Gastroesophageal sphincter (tissue), 3 donors: ENCODE measurements around the gene CREBBP.

ENCODE experiments used
- CTCF ChIP-seq, 4 experiments: fragments of 200-600 bp in 2 of 4; fragments of 450-650 bp in 2 of 4; sonication (generic) in 1 of 4; IDR thresholded peaks; one replicate each; pipeline ENCODE4 v1.5.1; 2017 to 2019; ENCODE audit warnings: antibody characterized with exemption in 4 of 4, mild to moderate bottlenecking in 2 of 4, moderate library complexity in 2 of 4
- EP300 ChIP-seq: sonication (generic); formaldehyde crosslinking; IDR thresholded peaks from one replicate; pipeline ENCODE4 v1.6.1; 2017; ENCODE audit warnings: antibody characterized with exemption, mild to moderate bottlenecking
- POLR2A ChIP-seq, 2 donors: fragments of 450-650 bp; IDR thresholded peaks; one replicate each; pipeline ENCODE4 v1.6.1; 2017; ENCODE audit warnings: antibody characterized with exemption in 2 of 2, mild to moderate bottlenecking in 2 of 2, moderate library complexity in 1 of 2
- POLR2AphosphoS5 ChIP-seq: sonication (generic); formaldehyde crosslinking; IDR thresholded peaks from one replicate; pipeline ENCODE4 v1.6.1; 2017; ENCODE audit warnings: antibody characterized with exemption

DNA sequence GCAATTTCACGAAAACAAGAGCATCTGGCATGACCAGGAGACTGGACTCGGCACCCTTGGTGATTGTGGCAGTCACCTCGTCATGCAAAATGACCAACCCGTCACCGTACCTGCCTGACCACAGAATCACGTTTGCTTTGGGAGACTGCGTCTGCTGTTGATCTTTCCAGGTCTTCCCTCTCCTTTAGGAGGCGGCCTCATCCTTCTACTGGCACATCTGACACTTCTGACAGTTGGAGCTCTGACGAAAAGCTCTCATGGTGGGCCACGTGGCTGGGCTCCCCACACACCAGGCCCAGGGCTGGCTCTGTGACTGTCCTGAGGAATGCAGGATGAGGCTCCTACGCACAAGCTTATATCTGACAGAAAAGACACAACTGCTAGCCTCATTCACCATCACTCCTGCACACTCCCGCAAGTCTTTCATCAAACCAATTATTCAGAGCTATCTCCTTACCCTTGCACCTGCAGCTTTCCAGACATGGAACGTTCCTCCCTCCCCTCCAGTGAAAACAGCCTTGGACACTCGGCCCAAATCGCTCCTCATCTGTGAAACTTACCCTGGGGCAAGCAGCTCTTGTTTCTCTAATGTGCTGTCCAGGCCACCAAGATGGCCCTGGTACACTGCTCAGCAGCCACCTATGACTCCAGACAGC is 166.8 kb downstream of the CREBBP start:
- no peak for TF ChIP-seq CTCF (IDR thresholded peaks at IDR 0.05)
- no peak for TF ChIP-seq POLR2A (IDR thresholded peaks at IDR 0.05)
- no peak for TF ChIP-seq EP300
- no peak for TF ChIP-seq POLR2AphosphoS5
